ENCODE data around the gene CLIC3. TPM values are rescaled to one million over a fixed set of nuclear protein-coding genes. Genes with fewer than 3 reads are reported as not detected.

Gene CLIC3
- total RNA-seq, 4 donors from 2014 or later, result 1.2 to 120 (median 38.0) TPM

- Histone ChIP-seq H3K27me3 (peaks cover 0 to 30% of the 10 kb centered on the region in 2 donors), H3K9me3 (no peaks in the 10 kb centered on the region), H3K4me1 (peaks cover 0 to 67% (median 13%) of the 10 kb centered on the region in 4 donors), H3K4me3 (peak overlapping the region in 1 of 4 donors; percentile 68), H3K27ac (peak overlapping the region in 2 of 4 donors; percentile 14 to 71), H3K36me3 (peaks cover 0 to 5% (median 0%) of the 10 kb centered on the region in 3 donors)
- 85 to 94% methylated on average over 15 to 16 of the region's 16 CpGs for WGBS, 2 donors
- no peak for DNase-seq (ENCODE audit: low spot score in 2 of 2)
- TF ChIP-seq EP300 (IDR thresholded peaks at IDR 0.05), result no peak
- no peak for TF ChIP-seq CTCF (IDR thresholded peaks at IDR 0.05)
- no peak for TF ChIP-seq POLR2A (IDR thresholded peaks at IDR 0.05)
Observed at GRCh38 chr9:136980669-136981478, 15.5 kb downstream of the CLIC3 start.

- no peak for DNase-seq (ENCODE audit: low spot score in 2 of 2)
- TF ChIP-seq EP300 (IDR thresholded peaks at IDR 0.05), result no peak
- no peak for TF ChIP-seq CTCF (IDR thresholded peaks at IDR 0.05)
- no peak for TF ChIP-seq POLR2A (IDR thresholded peaks at IDR 0.05)
- H3K27me3 ChIP-seq, result peaks cover 0 to 21% of the 10 kb centered on the region in 2 donors
- 73 to 75% methylated on average over 14 to 15 of the region's 26 CpGs for WGBS, 2 donors
- peaks cover 0 to 67% (median 9%) of the 10 kb centered on the region in 4 donors for H3K4me1 ChIP-seq
- H3K27ac ChIP-seq, result peak overlapping the region in 2 of 4 donors; percentile 61 to 62
- peaks cover 0 to 5% (median 0%) of the 10 kb centered on the region in 3 donors for H3K36me3 ChIP-seq
- H3K9me3 ChIP-seq, result no peaks in the 10 kb centered on the region
- peak overlapping the region in 3 of 4 donors; percentile 12 to 68 (median 26) for H3K4me3 ChIP-seq
Observed at GRCh38 chr9:136979769-136980587, 16.4 kb downstream of the CLIC3 start.

GRCh38 chr9:136978865-136979544 lies 17.4 kb downstream of the CLIC3 start:
- Histone ChIP-seq H3K36me3 (peaks cover 0 to 5% (median 0%) of the 10 kb centered on the region in 3 donors), H3K4me3 (peak overlapping the region in 3 of 4 donors; percentile 12 to 68 (median 26)), H3K27ac (peak overlapping the region in 2 of 4 donors; percentile 61 to 62), H3K4me1 (peaks cover 0 to 69% (median 7%) of the 10 kb centered on the region in 4 donors), H3K9me3 (no peaks in the 10 kb centered on the region), H3K27me3 (peaks cover 0 to 11% of the 10 kb centered on the region in 2 donors)
- whole genome bisulfite sequencing, 2 donors, result 48 to 63% methylated on average over 17 to 21 of the region's 41 CpGs
- TF ChIP-seq CTCF (IDR thresholded peaks at IDR 0.05), result no peak
- TF ChIP-seq POLR2A (IDR thresholded peaks at IDR 0.05), result peak in 1 of 2 donors; percentile 9
- TF ChIP-seq EP300 (IDR thresholded peaks at IDR 0.05), result no peak
- peak in 1 of 2 donors; percentile 42 for DNase-seq (ENCODE audit: low spot score in 2 of 2)

- Histone ChIP-seq H3K4me1 (peaks cover 0 to 73% (median 7%) of the 10 kb centered on the region in 4 donors), H3K4me3 (peak overlapping the region; percentile 39 to 68 (median 46)), H3K27ac (peak overlapping the region; percentile 32 to 90 (median 68)), H3K36me3 (peaks cover 0 to 5% (median 0%) of the 10 kb centered on the region in 3 donors), H3K9me3 (no peaks in the 10 kb centered on the region), H3K27me3 (peaks cover 0 to 6% of the 10 kb centered on the region in 2 donors)
- 0 to 3% methylated on average over 20 to 23 of the region's 78 CpGs for WGBS, 2 donors
- TF ChIP-seq POLR2A (IDR thresholded peaks at IDR 0.05), result peak in 1 of 2 donors; percentile 39
- no peak for TF ChIP-seq CTCF (IDR thresholded peaks at IDR 0.05)
- peak in 1 of 2 donors; percentile 61 for TF ChIP-seq EP300 (IDR thresholded peaks at IDR 0.05)
- DNase-seq (ENCODE audit: low spot score in 2 of 2), result peak; percentile 74 to 80
Observed at GRCh38 chr9:136978073-136978864, 18.1 kb downstream of the CLIC3 start.
